ENCODE data around the gene HIVEP3.

DNA sequence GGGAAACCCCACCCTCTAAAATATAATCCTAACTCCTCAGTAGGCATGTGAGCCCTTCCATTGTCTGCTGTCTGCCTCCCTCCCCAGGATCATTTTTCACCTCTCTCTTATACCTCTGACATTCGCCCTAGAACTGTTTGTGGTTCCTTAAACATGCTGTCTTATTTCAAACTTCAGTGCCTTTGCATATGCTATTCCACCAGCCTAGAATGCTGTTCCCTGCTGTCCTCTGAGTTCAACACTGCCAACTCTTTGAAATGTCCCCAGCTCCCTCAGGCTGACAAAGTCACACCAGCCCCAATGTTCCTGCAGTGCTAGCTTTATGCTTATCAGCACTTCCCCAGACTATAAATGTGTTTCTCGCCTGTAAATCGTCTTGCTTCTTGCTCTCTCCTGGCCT lies 119.5 kb downstream of the HIVEP3 start:
- TF ChIP-seq, protein P1, sequence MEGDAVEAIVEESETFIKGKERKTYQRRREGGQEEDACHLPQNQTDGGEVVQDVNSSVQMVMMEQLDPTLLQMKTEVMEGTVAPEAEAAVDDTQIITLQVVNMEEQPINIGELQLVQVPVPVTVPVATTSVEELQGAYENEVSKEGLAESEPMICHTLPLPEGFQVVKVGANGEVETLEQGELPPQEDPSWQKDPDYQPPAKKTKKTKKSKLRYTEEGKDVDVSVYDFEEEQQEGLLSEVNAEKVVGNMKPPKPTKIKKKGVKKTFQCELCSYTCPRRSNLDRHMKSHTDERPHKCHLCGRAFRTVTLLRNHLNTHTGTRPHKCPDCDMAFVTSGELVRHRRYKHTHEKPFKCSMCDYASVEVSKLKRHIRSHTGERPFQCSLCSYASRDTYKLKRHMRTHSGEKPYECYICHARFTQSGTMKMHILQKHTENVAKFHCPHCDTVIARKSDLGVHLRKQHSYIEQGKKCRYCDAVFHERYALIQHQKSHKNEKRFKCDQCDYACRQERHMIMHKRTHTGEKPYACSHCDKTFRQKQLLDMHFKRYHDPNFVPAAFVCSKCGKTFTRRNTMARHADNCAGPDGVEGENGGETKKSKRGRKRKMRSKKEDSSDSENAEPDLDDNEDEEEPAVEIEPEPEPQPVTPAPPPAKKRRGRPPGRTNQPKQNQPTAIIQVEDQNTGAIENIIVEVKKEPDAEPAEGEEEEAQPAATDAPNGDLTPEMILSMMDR (IDR thresholded peaks at IDR 0.05; ENCODE audit: insufficient read depth, low read length), result no peak
- no peak for TF ChIP-seq POLR2AphosphoS5 (IDR thresholded peaks at IDR 0.05; ENCODE audit: low read depth)
- TF ChIP-seq, protein P2, sequence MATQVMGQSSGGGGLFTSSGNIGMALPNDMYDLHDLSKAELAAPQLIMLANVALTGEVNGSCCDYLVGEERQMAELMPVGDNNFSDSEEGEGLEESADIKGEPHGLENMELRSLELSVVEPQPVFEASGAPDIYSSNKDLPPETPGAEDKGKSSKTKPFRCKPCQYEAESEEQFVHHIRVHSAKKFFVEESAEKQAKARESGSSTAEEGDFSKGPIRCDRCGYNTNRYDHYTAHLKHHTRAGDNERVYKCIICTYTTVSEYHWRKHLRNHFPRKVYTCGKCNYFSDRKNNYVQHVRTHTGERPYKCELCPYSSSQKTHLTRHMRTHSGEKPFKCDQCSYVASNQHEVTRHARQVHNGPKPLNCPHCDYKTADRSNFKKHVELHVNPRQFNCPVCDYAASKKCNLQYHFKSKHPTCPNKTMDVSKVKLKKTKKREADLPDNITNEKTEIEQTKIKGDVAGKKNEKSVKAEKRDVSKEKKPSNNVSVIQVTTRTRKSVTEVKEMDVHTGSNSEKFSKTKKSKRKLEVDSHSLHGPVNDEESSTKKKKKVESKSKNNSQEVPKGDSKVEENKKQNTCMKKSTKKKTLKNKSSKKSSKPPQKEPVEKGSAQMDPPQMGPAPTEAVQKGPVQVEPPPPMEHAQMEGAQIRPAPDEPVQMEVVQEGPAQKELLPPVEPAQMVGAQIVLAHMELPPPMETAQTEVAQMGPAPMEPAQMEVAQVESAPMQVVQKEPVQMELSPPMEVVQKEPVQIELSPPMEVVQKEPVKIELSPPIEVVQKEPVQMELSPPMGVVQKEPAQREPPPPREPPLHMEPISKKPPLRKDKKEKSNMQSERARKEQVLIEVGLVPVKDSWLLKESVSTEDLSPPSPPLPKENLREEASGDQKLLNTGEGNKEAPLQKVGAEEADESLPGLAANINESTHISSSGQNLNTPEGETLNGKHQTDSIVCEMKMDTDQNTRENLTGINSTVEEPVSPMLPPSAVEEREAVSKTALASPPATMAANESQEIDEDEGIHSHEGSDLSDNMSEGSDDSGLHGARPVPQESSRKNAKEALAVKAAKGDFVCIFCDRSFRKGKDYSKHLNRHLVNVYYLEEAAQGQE (IDR thresholded peaks at IDR 0.05; ENCODE audit: insufficient replicate concordance, low read depth), result no peak
